ENCODE results near the gene SDR42E1.
"Not testable (repeated sequence)": the region's sequence is repeated elsewhere in the genome, so short reads cannot be mapped to it uniquely, and the experiment has no call there.

Gene SDR42E1

GRCh38 chr16:82002831-82003230, 8.4 kb downstream of the SDR42E1 start:
- DNase-seq, result no peak

DNA sequence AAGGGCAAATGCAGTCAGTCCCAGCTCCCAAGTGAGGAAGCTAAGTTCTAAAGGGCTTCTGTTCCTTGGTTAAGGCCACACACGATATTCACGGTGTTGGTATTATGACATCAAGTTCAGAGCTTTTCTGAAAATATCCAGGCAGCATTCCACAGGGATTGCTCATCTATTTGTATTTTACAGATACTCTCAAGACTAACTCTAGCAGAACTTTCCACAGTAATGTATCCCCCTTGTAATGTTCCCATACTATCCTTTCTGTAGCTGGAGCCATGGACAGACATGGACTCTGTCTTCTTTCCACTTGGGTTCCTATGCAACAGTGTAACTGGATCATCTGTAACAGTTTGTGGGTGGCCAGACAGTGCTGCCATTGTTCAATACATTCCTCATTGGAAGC, 13.5 kb downstream of the SDR42E1 start:
- DNase-seq, result no peak

GRCh38 chr16:81996664-81997509, 14.4 kb downstream of the SDR42E1 start:
- no peak for DNase-seq

DNA sequence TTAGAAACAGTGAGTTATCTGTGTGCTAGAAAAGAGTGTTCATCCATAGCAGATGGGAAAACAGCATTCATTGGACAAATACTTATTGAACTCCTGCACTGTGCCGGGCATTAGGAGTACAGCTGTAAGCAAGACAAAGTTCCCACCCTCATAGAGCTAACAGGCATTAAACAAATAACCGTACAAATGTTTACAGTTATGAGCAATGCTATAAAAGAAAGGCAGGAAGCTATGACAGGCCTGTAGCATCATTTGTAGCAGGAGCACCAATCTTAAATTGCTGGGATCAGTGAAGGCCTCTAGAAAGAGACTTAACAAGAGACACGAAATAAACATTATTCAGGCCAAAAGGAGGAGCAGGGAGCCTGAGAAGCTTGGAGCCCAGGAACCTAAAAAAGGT, 15.6 kb downstream of the SDR42E1 start:
- no peak for DNase-seq

GRCh38 chr16:81994485-81994884, 16.8 kb downstream of the SDR42E1 start:
- peak; percentile 9 for DNase-seq

- no peak for DNase-seq
Measured at GRCh38 chr16:81992859-81993258, 18.4 kb downstream of the SDR42E1 start.

- DNase-seq, result no peak
Measured at GRCh38 chr16:81987706-81988105, 23.6 kb downstream of the SDR42E1 start.

- no peak for DNase-seq
Measured at GRCh38 chr16:81987121-81987520, 24.1 kb downstream of the SDR42E1 start.

- not testable (repeated sequence) for DNase-seq
Measured at GRCh38 chr16:81977335-81977942, 33.8 kb downstream of the SDR42E1 start.

GRCh38 chr16:81975637-81976036, 35.6 kb downstream of the SDR42E1 start:
- no peak for DNase-seq

- no peak for DNase-seq
Measured at GRCh38 chr16:81973737-81974136, 37.5 kb downstream of the SDR42E1 start.

DNA sequence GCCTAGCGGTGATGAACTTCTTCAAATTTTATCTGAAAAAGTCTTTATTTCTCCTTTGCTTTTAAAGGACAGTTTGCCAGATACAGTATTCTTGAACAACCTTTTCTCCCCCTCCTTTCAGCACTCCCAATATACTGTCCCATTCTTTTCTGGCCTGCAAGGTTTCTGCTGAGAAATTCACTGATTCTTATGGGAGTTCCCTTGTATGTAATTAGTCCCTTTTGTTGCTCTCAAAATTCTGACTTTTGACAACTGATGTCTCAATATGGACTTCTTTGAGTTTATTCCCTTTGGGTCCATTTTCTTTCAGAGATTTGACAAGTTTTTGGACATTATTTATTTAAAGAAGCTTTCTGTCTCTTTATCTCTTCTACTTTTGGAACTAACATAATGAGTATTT, 39.4 kb downstream of the SDR42E1 start:
- no peak for DNase-seq

- no peak for DNase-seq
Measured at GRCh38 chr16:81967358-81967757, 43.9 kb downstream of the SDR42E1 start.

GRCh38 chr16:81964808-81965207, 46.5 kb downstream of the SDR42E1 start:
- DNase-seq, result no peak

GRCh38 chr16:81956213-81956948, 54.9 kb downstream of the SDR42E1 start:
- no peak for DNase-seq

DNA sequence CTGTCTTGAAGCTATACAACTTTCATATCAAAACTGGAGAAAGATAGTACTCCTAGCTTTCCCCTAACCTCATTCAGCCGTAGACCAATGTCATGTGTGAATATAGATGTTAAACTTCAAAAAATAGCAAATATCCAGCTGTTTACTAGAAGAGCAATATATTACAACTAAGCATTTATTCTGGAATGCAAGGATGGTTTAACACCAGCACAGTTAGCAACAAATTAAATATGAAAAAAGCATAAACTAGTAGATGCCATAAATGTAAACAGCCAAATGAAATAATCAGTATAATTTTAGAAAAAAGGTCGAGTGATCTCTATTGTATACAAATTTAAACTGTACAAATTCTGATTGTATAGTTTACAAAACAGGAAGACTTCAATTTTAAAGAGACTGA, 59.7 kb downstream of the SDR42E1 start:
- DNase-seq, result no peak

DNA sequence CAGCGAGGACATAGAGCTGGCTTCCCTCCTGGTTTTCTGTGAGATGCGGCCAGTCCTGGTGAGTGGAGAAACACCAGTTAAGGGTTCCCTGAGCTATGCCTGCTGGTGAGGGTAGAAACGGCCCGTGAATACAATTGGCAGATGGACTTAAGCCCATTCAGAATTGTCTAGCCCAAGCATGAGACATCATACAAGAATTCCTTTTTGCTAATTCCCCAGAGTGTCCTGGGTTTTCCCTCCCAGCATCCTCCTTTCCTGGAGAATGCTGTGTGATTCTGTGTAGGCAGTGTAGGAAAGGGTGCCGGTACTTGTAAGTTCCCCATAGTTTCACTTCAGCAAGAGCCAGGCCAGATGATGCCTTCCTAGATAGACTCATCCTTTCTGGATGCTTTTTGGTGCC, 65.1 kb downstream of the SDR42E1 start:
- no peak for DNase-seq

- no peak for DNase-seq
Measured at GRCh38 chr16:81945665-81946064, 65.6 kb downstream of the SDR42E1 start.

GRCh38 chr16:81942007-81942601, 69.2 kb downstream of the SDR42E1 start:
- DNase-seq, result no peak

- no peak for DNase-seq
Measured at GRCh38 chr16:81940781-81941560, 70.3 kb downstream of the SDR42E1 start.

DNA sequence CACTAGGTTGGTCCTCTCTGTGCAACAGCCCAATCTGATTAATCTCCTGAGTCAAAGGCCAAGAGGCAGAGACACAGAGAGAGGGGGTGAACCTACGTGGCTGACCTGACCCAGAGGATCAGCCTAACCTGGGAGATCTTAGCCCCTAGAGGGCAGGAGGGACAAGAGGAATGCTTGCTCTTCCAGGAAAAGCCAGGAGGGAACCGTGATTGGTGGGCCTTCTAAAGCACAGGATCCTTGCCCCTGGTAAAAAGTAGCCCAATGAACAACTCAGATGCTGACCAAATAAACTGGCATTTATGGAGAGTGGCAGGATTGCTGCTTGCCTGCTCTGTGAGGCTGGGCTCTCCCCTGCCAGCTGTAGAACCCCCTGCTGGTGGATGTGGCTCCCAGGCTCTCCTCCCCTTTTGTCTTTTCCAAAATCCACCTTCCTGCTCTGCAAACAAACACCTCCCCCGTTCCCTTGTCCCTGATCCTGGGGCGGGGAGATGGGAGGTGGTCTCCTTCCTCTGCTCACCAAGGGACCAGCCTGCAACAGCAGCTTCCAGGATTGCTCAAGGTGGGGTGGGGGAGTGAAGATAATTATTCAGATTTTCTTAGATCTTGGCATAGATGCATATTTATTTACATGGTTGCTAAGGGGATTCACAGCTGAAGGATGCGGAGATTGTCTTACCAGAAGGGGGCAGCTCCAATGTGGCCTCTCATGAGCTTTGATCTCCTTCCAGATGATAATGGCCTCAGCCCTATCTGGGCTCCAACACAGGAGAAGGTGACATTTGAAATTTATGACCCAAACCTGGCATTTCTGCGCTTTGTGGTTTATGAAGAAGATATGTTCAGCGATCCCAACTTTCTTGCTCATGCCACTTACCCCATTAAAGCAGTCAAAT, 71.9 kb downstream of the SDR42E1 start:
- DNase-seq, result no peak
